Vagina (tissue), 2 donors: ENCODE data around the gene ESPN.

Source experiments
- CTCF ChIP-seq, 3 experiments: fragments of 450-650 bp in 2 of 3; fragments of 200-600 bp in 1 of 3; sonication (generic) in 1 of 3; IDR thresholded peaks; one replicate each; pipeline ENCODE4 v1.5.1; 2017 to 2019; ENCODE audit warnings: antibody characterized with exemption in 3 of 3, mild to moderate bottlenecking in 2 of 3, moderate library complexity in 2 of 3
- POLR2A ChIP-seq, 2 donors: fragments of 450-650 bp; IDR thresholded peaks; one replicate each; pipeline ENCODE4 v1.6.1; 2017; ENCODE audit warnings: antibody characterized with exemption in 2 of 2, mild to moderate bottlenecking in 2 of 2, moderate library complexity in 2 of 2
- POLR2AphosphoS5 ChIP-seq, 2 donors: sonication (generic); formaldehyde crosslinking; IDR thresholded peaks; one replicate each; pipeline ENCODE4 v1.9.0; 2017; ENCODE audit warnings: antibody characterized with exemption in 2 of 2, mild to moderate bottlenecking in 2 of 2, low read depth in 1 of 2; ENCODE audit not compliant: insufficient read depth in 1 of 2

GRCh38 chr1:6460301-6461050 is 35.9 kb downstream of the ESPN start:
- no peak for TF ChIP-seq POLR2A (IDR thresholded peaks at IDR 0.05)
- no peak for TF ChIP-seq CTCF (IDR thresholded peaks at IDR 0.05)
- no peak for TF ChIP-seq POLR2AphosphoS5 (IDR thresholded peaks at IDR 0.05; ENCODE audit: insufficient read depth in 1 of 2, low read depth in 1 of 2)
